ENCODE data around the gene SHC1. TPM values are rescaled to one million over a fixed set of nuclear protein-coding genes. Genes with fewer than 3 reads are reported as not detected.

Gene SHC1
- total and polyA plus RNA-seq, 2 donors (not counting 1 experiment from before 2014, with no cell fraction given): 50.1 to 61.4 TPM

DNA sequence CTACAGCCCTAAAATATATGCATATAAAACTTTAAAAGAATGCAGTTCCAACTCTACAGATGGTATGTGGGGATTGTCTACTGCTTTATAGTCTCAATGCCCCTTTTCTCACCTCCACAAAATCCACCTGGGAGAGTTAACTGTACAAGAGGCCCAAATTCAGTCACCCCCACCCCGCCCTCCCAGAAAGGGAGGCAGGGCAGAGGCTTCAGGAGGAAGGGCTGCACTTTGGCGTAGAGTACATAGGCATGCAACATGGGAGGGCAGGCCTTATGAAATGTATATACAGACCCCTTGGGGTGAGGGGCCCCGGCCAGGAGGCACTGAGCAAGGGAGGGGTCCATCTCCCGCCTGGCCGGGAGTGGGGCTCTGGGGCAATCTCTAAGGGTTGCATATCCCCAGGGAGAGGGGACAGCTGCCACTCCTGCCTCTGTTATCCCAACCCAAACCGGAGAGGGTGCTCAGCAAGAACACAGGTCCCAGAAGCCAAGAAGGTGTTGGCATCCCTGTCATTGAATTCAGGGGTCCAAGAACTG is 7.7 kb downstream of the SHC1 start:
- no peaks in the 10 kb centered on the region for H3K9me3 ChIP-seq (ENCODE audit: control extremely low read depth in 1 of 3, control insufficient read depth in 2 of 3, insufficient read depth in 1 of 3, low read length in 2 of 3)
- H3K4me1 ChIP-seq (ENCODE audit: control insufficient read depth in 2 of 2, insufficient read depth in 2 of 2, low read length in 2 of 2): peaks cover 19 to 31% of the 10 kb centered on the region in 2 donors
- H2AFZ ChIP-seq (ENCODE audit: insufficient read depth, low read depth, low read length, poor library complexity, severe bottlenecking): no peak overlapping the region
- no peaks in the 10 kb centered on the region for H3K9me3 Mint-ChIP-seq (ENCODE audit: insufficient read depth)
- no peaks in the 10 kb centered on the region for H3K27me3 Mint-ChIP-seq
- CTCF ChIA-PET: interaction anchor here (1.0 to 6.5 kb wide), 6 partner anchors 9 to 81 kb away, joined by 3 to 61 read pairs (median 18); partner anchors contain the start of genes CKS1B, FLAD1, PMVK and SHC1
- H3K79me2 ChIP-seq (ENCODE audit: control insufficient read depth, insufficient read depth, low read length): peaks cover 59% of the 10 kb centered on the region
- TF ChIP-seq EZH2 (IDR thresholded peaks at IDR 0.05; ENCODE audit: borderline replicate concordance, insufficient read depth, low read depth, low read length, poor library complexity, severe bottlenecking) (no peak), CTCF (IDR thresholded peaks at IDR 0.05) (no peak)
- POLR2A ChIA-PET: interaction anchor here (2.5 kb wide), 1 partner anchor 11 kb away, joined by 26 read pairs; the partner anchor contains the start of gene CKS1B
- H3K27ac ChIP-seq (ENCODE audit: low read length in 2 of 2): peak overlapping the region; percentile 33 to 96
- peaks cover 23% of the 10 kb centered on the region for H3K4me1 Mint-ChIP-seq
- peak overlapping the region in 2 of 5 experiments; percentile 88 to 91 for H3K4me3 ChIP-seq (ENCODE audit: control extremely low read depth in 1 of 5, extremely low read depth in 1 of 5, insufficient read depth in 1 of 5, low read depth in 2 of 5, low read length in 4 of 5)
- intact Hi-C loops (cut with micrococcal nuclease): loop anchor here (1.0 kb wide), 1 partner anchor 36 kb away; no protein-coding TSS in a partner anchor
- H3K36me3 ChIP-seq (replicated peaks in 1 of 2; ENCODE audit: control extremely low read depth in 1 of 2, control insufficient read depth in 1 of 2, extremely low read depth in 1 of 2, insufficient read depth in 2 of 2, low read length in 1 of 2): peaks cover 6 to 61% of the 10 kb centered on the region in 2 experiments
- ATAC-seq (ENCODE audit: low read depth) (no peak), DNase-seq (no peak)
- peaks cover 22% of the 10 kb centered on the region for H4K20me1 ChIP-seq (ENCODE audit: control insufficient read depth, insufficient read depth, low read length, poor library complexity, severe bottlenecking)
- peak overlapping the region; percentile 94 for H3K4me2 ChIP-seq (replicated peaks; ENCODE audit: low read depth, low read length, poor library complexity, severe bottlenecking)
- peak overlapping the region; percentile 91 for H3K4me3 Mint-ChIP-seq
- WGBS (ENCODE audit: insufficient coverage): 93% methylated on average over 4 of the region's 6 CpGs
- peak overlapping the region; percentile 86 for H3K9ac ChIP-seq (ENCODE audit: low read length)
- H3K27me3 ChIP-seq (replicated peaks in 1 of 4; ENCODE audit: control extremely low read depth in 1 of 4, control insufficient read depth in 3 of 4, insufficient read depth in 4 of 4, low read length in 3 of 4): no peaks in the 10 kb centered on the region
- peak overlapping the region; percentile 63 for H3K27ac Mint-ChIP-seq

Data from B cell (primary cell).